GM12865 (cell line): ENCODE results near the gene SF3A2.

ENCODE experiments used
- DNase-seq: peaks from one replicate; pipeline ENCODE4 v3.0.0; 2010; ENCODE audit warnings: low read depth
- H3K4me3 ChIP-seq: 2 replicates; pipeline ENCODE4 v1.5.1; 2011; ENCODE audit warnings: mild to moderate bottlenecking, low read depth, low read length, control low read depth
- TF ChIP-seq, protein P1 (sequence below): IDR thresholded peaks from 2 replicates; pipeline ENCODE4 v1.5.1; 2011; ENCODE audit warnings: low read length, control low read depth, low read depth, inconsistent platforms; ENCODE audit not compliant: insufficient read depth; ENCODE audit errors: missing control alignments

The SF3A2 gene

DNA sequence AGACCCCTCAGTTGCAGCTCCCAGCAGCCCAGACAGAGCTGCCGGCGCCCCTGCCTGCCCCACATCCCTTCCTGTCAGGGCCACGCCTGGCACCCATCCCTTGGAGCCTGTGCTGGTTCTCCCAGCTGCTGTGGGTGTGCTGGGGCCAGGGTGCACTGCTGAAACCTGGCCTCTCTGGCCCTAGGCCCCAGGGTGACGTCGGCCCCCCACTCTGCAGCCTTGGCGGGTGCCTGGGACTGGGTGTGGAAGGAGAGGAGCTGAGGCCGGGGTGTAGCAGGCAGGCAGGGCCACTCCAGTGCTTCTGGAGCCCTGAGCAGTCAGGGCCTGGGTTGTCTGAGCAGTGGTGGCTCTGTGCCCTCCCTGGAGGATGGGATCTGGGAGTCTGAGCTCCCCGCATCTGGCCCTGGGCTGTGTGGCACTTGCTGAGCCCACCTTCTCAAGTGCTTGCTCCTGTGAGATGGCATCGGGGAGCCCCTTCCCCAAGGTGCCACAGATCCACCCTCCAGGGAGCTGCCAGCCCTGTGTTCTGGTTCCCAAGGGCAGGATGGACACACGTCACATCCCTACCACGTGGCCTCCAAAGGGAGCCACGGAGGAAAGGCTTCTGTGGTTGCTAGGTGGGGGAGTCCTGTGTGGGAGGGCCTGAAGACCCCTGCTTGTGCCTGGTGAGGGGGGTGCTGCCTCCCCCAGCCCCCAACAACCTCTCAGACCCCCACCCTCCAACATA, 5.7 kb upstream of the SF3A2 start:
- no peak for DNase-seq
- H3K4me3 ChIP-seq, result no peak overlapping the region
- TF ChIP-seq, protein P1, sequence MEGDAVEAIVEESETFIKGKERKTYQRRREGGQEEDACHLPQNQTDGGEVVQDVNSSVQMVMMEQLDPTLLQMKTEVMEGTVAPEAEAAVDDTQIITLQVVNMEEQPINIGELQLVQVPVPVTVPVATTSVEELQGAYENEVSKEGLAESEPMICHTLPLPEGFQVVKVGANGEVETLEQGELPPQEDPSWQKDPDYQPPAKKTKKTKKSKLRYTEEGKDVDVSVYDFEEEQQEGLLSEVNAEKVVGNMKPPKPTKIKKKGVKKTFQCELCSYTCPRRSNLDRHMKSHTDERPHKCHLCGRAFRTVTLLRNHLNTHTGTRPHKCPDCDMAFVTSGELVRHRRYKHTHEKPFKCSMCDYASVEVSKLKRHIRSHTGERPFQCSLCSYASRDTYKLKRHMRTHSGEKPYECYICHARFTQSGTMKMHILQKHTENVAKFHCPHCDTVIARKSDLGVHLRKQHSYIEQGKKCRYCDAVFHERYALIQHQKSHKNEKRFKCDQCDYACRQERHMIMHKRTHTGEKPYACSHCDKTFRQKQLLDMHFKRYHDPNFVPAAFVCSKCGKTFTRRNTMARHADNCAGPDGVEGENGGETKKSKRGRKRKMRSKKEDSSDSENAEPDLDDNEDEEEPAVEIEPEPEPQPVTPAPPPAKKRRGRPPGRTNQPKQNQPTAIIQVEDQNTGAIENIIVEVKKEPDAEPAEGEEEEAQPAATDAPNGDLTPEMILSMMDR, result no peak

DNA sequence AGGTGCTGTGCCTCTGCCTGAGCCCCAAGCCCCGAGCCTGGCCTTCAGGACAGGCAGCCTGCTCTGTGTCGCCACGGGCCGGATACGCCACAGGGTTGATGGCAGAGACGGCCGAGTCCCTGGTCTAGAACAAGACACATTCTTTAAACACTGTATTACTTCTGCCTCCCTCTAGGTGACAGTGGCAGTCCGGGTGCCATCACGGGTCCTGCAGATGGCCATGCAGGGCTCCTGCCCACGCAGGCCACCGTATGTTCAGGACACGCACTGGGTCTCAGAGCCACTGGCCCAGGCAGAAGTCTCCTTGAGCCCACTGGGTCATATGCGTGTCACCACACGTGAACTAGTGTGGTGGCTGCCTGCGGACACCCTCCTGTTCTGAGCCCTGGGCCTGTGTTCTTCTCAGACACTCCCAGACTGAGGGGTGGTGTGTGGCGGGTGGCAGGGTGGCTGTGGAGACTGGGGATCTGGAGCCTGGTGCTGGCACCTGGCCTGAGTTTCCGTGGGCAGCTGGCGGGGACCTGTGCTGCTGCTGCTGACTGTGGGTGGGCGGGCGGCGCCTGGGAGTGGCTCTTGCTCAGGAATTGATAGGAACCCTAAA, 4.9 kb upstream of the SF3A2 start:
- peak; percentile 37 for DNase-seq
- TF ChIP-seq, protein P1, result peak; percentile 13
- H3K4me3 ChIP-seq, result no peak overlapping the region

DNA sequence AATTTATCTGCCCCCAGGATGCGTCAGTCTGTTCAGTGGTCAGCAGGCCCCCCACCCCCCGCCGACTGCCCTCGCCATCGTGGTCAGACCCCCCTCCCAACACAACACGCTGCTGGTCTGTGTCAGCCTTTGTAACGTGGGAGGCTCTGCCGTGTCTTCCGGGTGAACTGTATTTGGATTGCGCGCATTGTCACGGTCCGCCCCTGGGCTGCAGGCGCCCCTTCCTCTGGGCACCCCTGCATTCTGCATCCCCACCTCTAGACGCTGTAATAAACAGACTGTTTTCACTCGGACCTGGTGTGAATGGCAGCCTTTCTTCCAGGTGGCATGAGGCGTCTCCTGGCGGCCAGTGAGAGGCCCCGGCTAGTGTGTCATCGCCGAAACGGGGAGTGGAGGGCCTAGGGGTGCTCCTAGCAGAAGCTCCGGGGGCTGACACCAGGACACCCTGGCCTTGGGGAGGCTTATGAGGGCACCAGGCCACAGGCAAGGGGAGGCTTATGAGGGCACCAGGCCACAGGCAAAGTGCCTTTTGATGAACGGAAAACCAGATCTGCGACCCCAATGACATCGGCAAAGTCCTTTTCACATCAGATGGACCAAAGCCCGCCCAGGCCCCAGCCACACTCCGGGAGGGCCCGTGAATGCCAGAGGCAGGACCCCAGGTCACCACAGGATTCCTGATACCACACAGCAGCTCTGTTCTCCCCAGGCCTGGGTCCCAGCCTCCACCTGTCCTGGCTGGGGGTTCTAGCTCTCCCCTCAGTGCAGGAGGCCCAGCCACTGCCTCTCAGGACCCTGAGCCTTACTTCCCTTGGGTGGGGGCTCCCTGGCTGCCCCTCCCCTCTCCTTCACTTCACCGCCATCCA, 4.1 kb upstream of the SF3A2 start:
- H3K4me3 ChIP-seq, result no peak overlapping the region
- TF ChIP-seq, protein P1, result no peak
- no peak for DNase-seq

DNA sequence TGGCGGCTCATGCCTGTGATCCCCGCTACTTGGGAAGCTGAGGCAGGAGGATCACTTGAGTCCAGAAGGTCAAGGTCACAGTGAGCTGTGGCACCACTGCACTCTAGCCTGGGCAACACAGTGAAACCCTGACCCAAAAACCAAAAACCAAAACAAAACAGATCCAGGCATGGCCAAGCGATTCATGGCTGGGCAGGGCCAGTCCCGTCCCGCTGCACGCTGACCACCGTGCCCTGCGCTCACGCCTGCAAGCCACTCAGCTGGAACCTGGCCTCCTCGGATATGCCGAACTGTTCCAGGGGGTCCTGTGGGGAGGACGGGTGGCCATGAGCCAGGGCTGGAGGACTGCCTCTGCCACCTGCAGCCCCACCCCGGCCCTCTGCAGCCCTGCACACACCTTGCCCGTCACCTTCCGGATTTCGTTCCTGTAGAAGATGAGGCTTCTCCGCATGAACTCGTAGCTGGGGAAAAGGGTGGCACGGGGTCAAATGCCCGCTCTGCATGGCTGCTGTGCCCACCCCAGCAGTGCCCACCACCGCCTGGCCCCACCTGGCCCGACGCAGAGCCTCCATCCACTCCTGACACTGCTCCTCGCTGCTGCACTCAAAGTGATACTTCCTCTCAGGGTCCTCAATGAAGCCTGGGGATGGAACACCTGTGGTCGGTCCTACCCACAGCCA, 2.9 kb upstream of the SF3A2 start:
- no peak overlapping the region for H3K4me3 ChIP-seq
- TF ChIP-seq, protein P1, result no peak

DNA sequence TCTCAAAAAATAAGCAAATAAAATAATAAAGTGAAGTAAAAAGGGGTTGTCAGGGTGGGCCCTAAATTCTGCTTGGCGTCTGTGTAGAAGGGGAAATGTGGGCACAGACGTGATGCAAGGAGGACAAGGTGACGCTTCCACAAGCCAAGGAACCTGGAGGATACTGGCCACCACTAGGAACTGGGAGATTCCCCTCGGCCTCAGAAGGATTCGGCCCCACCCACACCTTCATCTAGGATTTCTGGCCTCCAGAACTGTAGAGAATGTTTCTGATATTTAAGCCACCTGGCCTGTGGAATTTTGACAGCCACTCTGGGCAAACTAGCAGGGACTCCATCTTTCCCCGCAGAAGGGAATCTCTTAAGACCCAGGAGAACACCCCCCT, 1.6 kb upstream of the SF3A2 start:
- no peak for DNase-seq
- TF ChIP-seq, protein P1, result no peak
- H3K4me3 ChIP-seq, result peak overlapping the region; percentile 76

More for the DNA sequence above, 2.9 kb upstream of the SF3A2 start:
- DNase-seq, result no peak

DNA sequence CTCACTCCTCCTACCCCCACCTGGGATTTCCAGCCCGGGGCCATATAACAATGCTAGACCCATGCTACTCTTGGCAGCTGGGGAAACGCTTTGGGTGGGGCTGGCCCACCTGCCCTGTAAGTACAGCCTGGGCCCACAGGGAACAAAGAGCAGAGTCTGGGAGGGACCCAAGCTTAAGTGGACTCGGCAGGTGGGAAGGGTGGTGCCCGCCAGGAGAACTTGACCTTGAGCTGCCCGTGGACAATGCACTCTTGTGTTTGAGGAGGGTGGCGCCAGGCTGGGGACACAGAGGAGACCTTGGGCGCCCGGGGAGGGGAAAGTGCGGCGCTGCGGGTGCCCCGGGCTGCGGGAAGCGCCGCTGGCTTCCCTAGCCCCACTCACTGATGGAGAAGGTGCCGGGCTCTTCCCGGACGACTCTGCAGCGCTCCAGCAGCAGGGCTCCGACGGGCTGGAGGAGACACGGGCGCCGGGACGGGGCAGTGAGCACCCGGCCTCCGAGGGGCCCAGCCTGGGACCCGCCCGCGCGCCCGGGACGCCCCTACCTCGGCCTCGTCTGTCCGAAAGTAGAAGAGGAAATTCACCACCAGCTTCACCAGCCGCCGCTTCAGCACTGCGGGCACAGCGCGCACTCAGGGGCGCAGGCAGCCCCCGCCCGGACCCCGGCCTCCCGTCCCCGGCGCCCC, 1.1 kb upstream of the SF3A2 start:
- DNase-seq, result no peak

More for the DNA sequence above, 1.1 kb upstream of the SF3A2 start:
- TF ChIP-seq, protein P1, result no peak
- H3K4me3 ChIP-seq, result peak overlapping the region; percentile 76
